ENCODE measurements around the gene REEP5. TPM values are rescaled to one million over a fixed set of nuclear protein-coding genes. Genes with fewer than 3 reads are reported as not detected.
A peak's percentile ranks its signal among the peaks of the same experiment; 100 is the strongest.

The REEP5 gene
- total RNA-seq: 100 to 1,000 TPM in 1 of 2 donors, 10 to 100 TPM in 1; 61.0 to 164 TPM

GRCh38 chr5:112921833-112922817, at the start of gene REEP5:
TSS of gene REEP5 (minus strand) at chr5:112922227. CDS start at chr5:112922190, 37 bp downstream.
- Histone ChIP-seq H3K4me1 (replicated peaks) (peaks cover 4% of the 10 kb centered on the region), H3K9me3 (no peaks in the 10 kb centered on the region), H3K36me3 (no peaks in the 10 kb centered on the region), H3K4me3 (peak within 1 kb of the TSS; percentile 95 to 97), H3K27me3 (replicated peaks; ENCODE audit: insufficient read depth) (no peaks in the 10 kb centered on the region), H3K27ac (peak within 1 kb of the TSS; percentile 96)
- intact Hi-C loops (cut with DNase I): loop anchor here (5.0 kb wide), 3 partner anchors 35 to 60 kb away; partner anchors contain the start of genes DCP2 and SRP19
- WGBS: under 1% methylated on average over 79 of the region's 80 CpGs
- TF ChIP-seq CTCF (IDR thresholded peaks at IDR 0.05): peak; percentile 82 to 89 (median 88)
- TF ChIP-seq POLR2AphosphoS5 (IDR thresholded peaks at IDR 0.05): peak; percentile 72
- peak; percentile 86 for TF ChIP-seq POLR2A (IDR thresholded peaks at IDR 0.05)
- peak; percentile 83 for DNase-seq (ENCODE audit: low spot score)

DNA sequence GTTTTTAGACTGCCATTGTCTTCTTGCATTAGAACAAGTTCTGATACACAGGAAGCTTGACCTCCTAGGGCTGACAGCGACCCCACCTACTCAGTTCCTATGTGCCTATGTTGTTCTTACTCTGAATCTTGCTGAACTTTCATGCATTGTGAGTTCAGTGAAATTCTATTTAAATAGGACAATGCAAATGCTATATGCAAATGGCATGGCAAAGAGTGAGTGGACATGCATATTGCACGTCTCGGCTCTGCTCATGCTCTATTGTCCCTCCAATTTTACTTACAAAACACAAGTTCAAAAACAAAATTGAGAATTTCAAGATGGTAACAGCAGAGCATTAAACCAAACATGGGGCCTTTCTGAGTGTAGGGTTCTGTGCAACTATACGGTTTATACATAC, 49.2 kb upstream of the REEP5 start:
- no peak overlapping the region for H3K27ac ChIP-seq
- 91% methylated on average over 4 of the region's 4 CpGs for WGBS
- intact Hi-C loops (cut with DNase I): no loop called here
- no peaks in the 10 kb centered on the region for H3K9me3 ChIP-seq
- no peaks in the 10 kb centered on the region for H3K36me3 ChIP-seq
- no peak for DNase-seq (ENCODE audit: low spot score)
- no peak for TF ChIP-seq CTCF (IDR thresholded peaks at IDR 0.05)
- no peak for TF ChIP-seq POLR2A (IDR thresholded peaks at IDR 0.05)
- no peak for TF ChIP-seq POLR2AphosphoS5 (IDR thresholded peaks at IDR 0.05)
- no peaks in the 10 kb centered on the region for H3K4me1 ChIP-seq (replicated peaks)
- no peaks in the 10 kb centered on the region for H3K27me3 ChIP-seq (replicated peaks; ENCODE audit: insufficient read depth)
- no peak overlapping the region for H3K4me3 ChIP-seq

- WGBS: 77% methylated on average over 5 of the region's 5 CpGs
- intact Hi-C loops (cut with DNase I): no loop called here
- TF ChIP-seq CTCF (IDR thresholded peaks at IDR 0.05) (no peak), POLR2AphosphoS5 (IDR thresholded peaks at IDR 0.05) (no peak), POLR2A (IDR thresholded peaks at IDR 0.05) (no peak)
- Histone ChIP-seq H3K4me1 (replicated peaks) (no peaks in the 10 kb centered on the region), H3K9me3 (no peaks in the 10 kb centered on the region), H3K4me3 (no peak overlapping the region), H3K27ac (no peak overlapping the region), H3K27me3 (replicated peaks; ENCODE audit: insufficient read depth) (no peaks in the 10 kb centered on the region), H3K36me3 (no peaks in the 10 kb centered on the region)
- no peak for DNase-seq (ENCODE audit: low spot score)
Observed at GRCh38 chr5:112968411-112969106, 46.5 kb upstream of the REEP5 start.

GRCh38 chr5:112967520-112968083, 45.6 kb upstream of the REEP5 start:
- DNase-seq (ENCODE audit: low spot score): no peak

More at GRCh38 chr5:112967520-112968083, 45.6 kb upstream of the REEP5 start:
- intact Hi-C loops (cut with DNase I): no loop called here
- 96% methylated on average over 6 of the region's 6 CpGs for WGBS
- no peak for TF ChIP-seq POLR2AphosphoS5 (IDR thresholded peaks at IDR 0.05)
- TF ChIP-seq POLR2A (IDR thresholded peaks at IDR 0.05): no peak
- no peak for TF ChIP-seq CTCF (IDR thresholded peaks at IDR 0.05)
- H3K4me3 ChIP-seq: no peak overlapping the region
- H3K4me1 ChIP-seq (replicated peaks): no peaks in the 10 kb centered on the region
- no peaks in the 10 kb centered on the region for H3K36me3 ChIP-seq
- no peaks in the 10 kb centered on the region for H3K27me3 ChIP-seq (replicated peaks; ENCODE audit: insufficient read depth)
- H3K27ac ChIP-seq: no peak overlapping the region
- H3K9me3 ChIP-seq: no peaks in the 10 kb centered on the region
